Measurements from ENCODE around the gene ARFGAP1. TPM values are rescaled to one million over a fixed set of nuclear protein-coding genes. Genes with fewer than 3 reads are reported as not detected.

The ARFGAP1 gene
- total and polyA plus RNA-seq, 2 donors from 2014 or later: 40.4 to 84.3 TPM

DNA sequence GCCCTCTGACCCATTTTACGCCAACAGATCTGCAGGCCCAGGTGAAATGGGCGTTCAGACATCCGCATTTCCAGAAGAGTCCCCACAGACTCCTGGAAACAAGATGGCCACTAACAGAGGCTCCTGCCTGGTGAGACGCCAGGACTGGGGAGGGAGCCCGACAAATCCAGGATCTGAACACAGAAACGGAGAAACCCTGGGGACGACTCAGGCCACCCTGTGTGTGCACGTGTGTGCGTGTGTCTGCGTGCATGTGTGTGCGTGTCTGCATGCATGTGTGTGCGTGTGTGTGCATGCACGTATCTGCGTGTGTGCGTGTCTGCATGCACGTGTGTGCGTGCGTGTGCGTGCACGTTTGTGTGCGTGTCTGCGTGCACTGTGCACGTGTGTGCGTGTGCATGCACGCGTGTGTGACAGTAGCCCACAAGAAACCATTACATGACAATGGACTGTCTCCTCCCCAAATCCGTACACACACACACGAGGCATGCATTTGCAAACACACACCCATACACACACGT lies 63.7 kb downstream of the ARFGAP1 start:
- H3K27me3 ChIP-seq (ENCODE audit: control insufficient read depth, insufficient read depth, low read length): no peaks in the 10 kb centered on the region
- FAIRE-seq (no peak), DNase-seq (peak in 1 of 5 donors; percentile 31)
- peaks cover 0 to 5% (median 0%) of the 10 kb centered on the region in 3 donors for H3K4me1 ChIP-seq (ENCODE audit: control insufficient read depth in 2 of 3, insufficient read depth in 2 of 3, low read depth in 1 of 3, low read length in 3 of 3)
- intact Hi-C loops (cut with DNase I): no loop called here
- no peak overlapping the region for H3K9ac ChIP-seq (ENCODE audit: low read length in 3 of 3)
- no peak overlapping the region for H3K4me3 ChIP-seq (ENCODE audit: low read length in 3 of 3)
- no peaks in the 10 kb centered on the region for H3K36me3 ChIP-seq (ENCODE audit: control insufficient read depth in 2 of 3, insufficient read depth in 3 of 3, low read length in 3 of 3)
- TF ChIP-seq, protein P1, sequence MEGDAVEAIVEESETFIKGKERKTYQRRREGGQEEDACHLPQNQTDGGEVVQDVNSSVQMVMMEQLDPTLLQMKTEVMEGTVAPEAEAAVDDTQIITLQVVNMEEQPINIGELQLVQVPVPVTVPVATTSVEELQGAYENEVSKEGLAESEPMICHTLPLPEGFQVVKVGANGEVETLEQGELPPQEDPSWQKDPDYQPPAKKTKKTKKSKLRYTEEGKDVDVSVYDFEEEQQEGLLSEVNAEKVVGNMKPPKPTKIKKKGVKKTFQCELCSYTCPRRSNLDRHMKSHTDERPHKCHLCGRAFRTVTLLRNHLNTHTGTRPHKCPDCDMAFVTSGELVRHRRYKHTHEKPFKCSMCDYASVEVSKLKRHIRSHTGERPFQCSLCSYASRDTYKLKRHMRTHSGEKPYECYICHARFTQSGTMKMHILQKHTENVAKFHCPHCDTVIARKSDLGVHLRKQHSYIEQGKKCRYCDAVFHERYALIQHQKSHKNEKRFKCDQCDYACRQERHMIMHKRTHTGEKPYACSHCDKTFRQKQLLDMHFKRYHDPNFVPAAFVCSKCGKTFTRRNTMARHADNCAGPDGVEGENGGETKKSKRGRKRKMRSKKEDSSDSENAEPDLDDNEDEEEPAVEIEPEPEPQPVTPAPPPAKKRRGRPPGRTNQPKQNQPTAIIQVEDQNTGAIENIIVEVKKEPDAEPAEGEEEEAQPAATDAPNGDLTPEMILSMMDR (IDR thresholded peaks at IDR 0.05; ENCODE audit: borderline replicate concordance, extremely low read depth, insufficient read depth): no peak
- H3K9me3 ChIP-seq (ENCODE audit: control insufficient read depth in 2 of 3, insufficient read depth in 1 of 3, low read length in 3 of 3): peaks cover 0 to 3% (median 2%) of the 10 kb centered on the region in 3 donors
- H3K27ac ChIP-seq (ENCODE audit: low read depth in 2 of 2, low read length in 2 of 2): no peak overlapping the region

DNA sequence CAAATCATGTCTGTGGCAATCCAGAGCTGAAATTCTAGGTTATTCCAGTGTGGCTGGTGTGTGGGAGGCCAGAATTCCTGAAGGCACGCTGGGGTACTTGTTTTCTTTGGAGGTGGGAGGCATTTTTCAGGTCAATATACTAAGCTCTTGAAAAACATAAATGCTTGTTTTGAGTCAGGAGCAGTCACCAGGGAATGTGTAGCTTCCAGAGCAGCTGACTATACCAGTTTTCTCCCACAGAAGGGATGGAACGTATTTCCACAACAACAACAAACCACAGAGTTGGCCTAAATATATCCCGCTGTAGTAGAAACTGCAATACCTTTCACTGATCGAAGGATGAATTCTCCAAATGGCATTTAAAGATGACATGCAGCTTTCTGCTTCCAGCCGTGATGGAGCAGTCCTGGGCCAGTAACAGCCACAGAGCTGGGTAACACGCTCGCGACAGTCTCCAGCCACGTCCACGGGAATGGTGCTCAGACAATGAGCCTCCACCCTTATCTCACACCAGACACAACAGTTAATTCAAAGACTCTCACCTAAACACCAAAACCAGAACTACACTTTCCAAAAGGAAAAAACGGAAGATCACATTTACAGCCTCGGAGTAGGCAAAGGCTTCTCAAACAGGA lies 65.3 kb downstream of the ARFGAP1 start:
- TF ChIP-seq, protein P1 (IDR thresholded peaks at IDR 0.05; ENCODE audit: borderline replicate concordance, extremely low read depth, insufficient read depth): no peak
- Histone ChIP-seq H3K4me1 (ENCODE audit: control insufficient read depth in 2 of 3, insufficient read depth in 2 of 3, low read depth in 1 of 3, low read length in 3 of 3) (peaks cover 0 to 5% (median 0%) of the 10 kb centered on the region in 3 donors), H3K4me3 (ENCODE audit: low read length in 3 of 3) (no peak overlapping the region), H3K27me3 (ENCODE audit: control insufficient read depth, insufficient read depth, low read length) (no peaks in the 10 kb centered on the region), H3K9me3 (ENCODE audit: control insufficient read depth in 2 of 3, insufficient read depth in 1 of 3, low read length in 3 of 3) (no peaks in the 10 kb centered on the region), H3K36me3 (ENCODE audit: control insufficient read depth in 2 of 3, insufficient read depth in 3 of 3, low read length in 3 of 3) (no peaks in the 10 kb centered on the region), H3K27ac (ENCODE audit: low read depth in 2 of 2, low read length in 2 of 2) (no peak overlapping the region), H3K9ac (ENCODE audit: low read length in 3 of 3) (no peak overlapping the region)
- intact Hi-C loops (cut with DNase I): no loop called here
- DNase-seq: peak in 1 of 5 donors; percentile 72
- no peak for FAIRE-seq

Small RNAs within 50 kb of the gene (microRNA-seq; reads per million reads assigned to microRNA genes)
- not detected for gene MIR3196
- not detected for gene MIR4326

Other genes with a start within 250 kb of the ARFGAP1 start
- gene YTHDF1, start 56.7 kb upstream of the ARFGAP1 start, total RNA-seq: 43.1 TPM
- 21.9 TPM for gene YTHDF1, start 56.7 kb upstream of the ARFGAP1 start, polyA plus RNA-seq (ENCODE audit: insufficient read depth, low read depth, low replicate concordance)
- 4.0 TPM for gene BIRC7, start 36.9 kb upstream of the ARFGAP1 start, total RNA-seq
- gene BIRC7, start 36.9 kb upstream of the ARFGAP1 start, polyA plus RNA-seq (ENCODE audit: insufficient read depth, low read depth, low replicate concordance): 0.30 TPM
- 29.7 TPM for gene NKAIN4, start 18.4 kb upstream of the ARFGAP1 start, total RNA-seq
- gene NKAIN4, start 18.4 kb upstream of the ARFGAP1 start, polyA plus RNA-seq (ENCODE audit: insufficient read depth, low read depth, low replicate concordance): 107 TPM
- not detected for gene COL20A1, start 20.4 kb downstream of the ARFGAP1 start, total RNA-seq
- 0.58 TPM for gene COL20A1, start 20.4 kb downstream of the ARFGAP1 start, polyA plus RNA-seq (ENCODE audit: insufficient read depth, low read depth, low replicate concordance)
- gene CHRNA4, start 88.5 kb downstream of the ARFGAP1 start, total RNA-seq: 0.44 TPM
- 0.67 TPM for gene CHRNA4, start 88.5 kb downstream of the ARFGAP1 start, polyA plus RNA-seq (ENCODE audit: insufficient read depth, low read depth, low replicate concordance)
- gene KCNQ2, start 199.8 kb downstream of the ARFGAP1 start, total RNA-seq: 2.2 TPM
- gene KCNQ2, start 199.8 kb downstream of the ARFGAP1 start, polyA plus RNA-seq (ENCODE audit: insufficient read depth, low read depth, low replicate concordance): not detected
- gene EEF1A2, start 226.3 kb downstream of the ARFGAP1 start, total RNA-seq: 18.1 TPM
- gene EEF1A2, start 226.3 kb downstream of the ARFGAP1 start, polyA plus RNA-seq (ENCODE audit: insufficient read depth, low read depth, low replicate concordance): 1.5 TPM
- 578 TPM for gene PPDPF, start 248.0 kb downstream of the ARFGAP1 start, total RNA-seq
- gene PPDPF, start 248.0 kb downstream of the ARFGAP1 start, polyA plus RNA-seq (ENCODE audit: insufficient read depth, low read depth, low replicate concordance): 961 TPM